Activated CD8-positive, alpha-beta T cell treated with anti-CD3 and anti-CD28 coated beads, Interleukin-2, amount 10 ng/mL, durations not matched to agents 7 days and 5 days (primary cell): Measurements from ENCODE around the gene SLC6A1. TPM values are rescaled to one million over a fixed set of nuclear protein-coding genes. Genes with fewer than 3 reads are reported as not detected.

Experiments used
- ATAC-seq: fragments of 150-1000 bp; cut with Tn5 transposase; one replicate; pipeline ENCODE4 v1.10.0; 2021; ENCODE audit warnings: moderate library complexity
- CTCF ChIA-PET: fragments of 350-600 bp; sonication (Branson Sonifier 250); formaldehyde crosslinking; loops from one replicate; lab custom pipeline; 2021; ENCODE audit warnings: antibody characterized with exemption; lab: Charles Lee
- POLR2A ChIA-PET: fragments of 350-600 bp; sonication (Branson Sonifier 250); formaldehyde crosslinking; loops from one replicate; lab custom pipeline; 2021; ENCODE audit warnings: antibody characterized with exemption; lab: Charles Lee
- DNase-seq: peaks from one replicate; pipeline ENCODE4 v3.0.0-alpha.2; 2020
- H3K27ac Mint-ChIP-seq: one replicate; pipeline ENCODE4 v1.8.0; 2021; ENCODE audit warnings: mild to moderate bottlenecking, mixed read lengths
- H3K27me3 Mint-ChIP-seq: one replicate; pipeline ENCODE4 v1.8.0; 2021; ENCODE audit warnings: low read depth, mixed read lengths
- H3K36me3 Mint-ChIP-seq: one replicate; pipeline ENCODE4 v1.8.0; 2021; ENCODE audit warnings: low read depth, mixed read lengths
- H3K4me1 Mint-ChIP-seq: one replicate; pipeline ENCODE4 v1.8.0; 2021; ENCODE audit warnings: low read depth, mixed read lengths
- H3K4me3 Mint-ChIP-seq: one replicate; pipeline ENCODE4 v1.8.0; 2021; ENCODE audit warnings: mild to moderate bottlenecking, mixed read lengths
- H3K9me3 Mint-ChIP-seq: one replicate; pipeline ENCODE4 v1.8.0; 2022; ENCODE audit warnings: mixed read lengths; ENCODE audit not compliant: insufficient read depth
- total RNA-seq, 2 experiments: library from RNA; stranded (reverse); gene quantifications; one replicate each; pipeline ENCODE4 v1.2.3, GENCODE V29; 2021

Gene SLC6A1
- total RNA-seq, 2 experiments from 2014 or later, result not detected

DNA sequence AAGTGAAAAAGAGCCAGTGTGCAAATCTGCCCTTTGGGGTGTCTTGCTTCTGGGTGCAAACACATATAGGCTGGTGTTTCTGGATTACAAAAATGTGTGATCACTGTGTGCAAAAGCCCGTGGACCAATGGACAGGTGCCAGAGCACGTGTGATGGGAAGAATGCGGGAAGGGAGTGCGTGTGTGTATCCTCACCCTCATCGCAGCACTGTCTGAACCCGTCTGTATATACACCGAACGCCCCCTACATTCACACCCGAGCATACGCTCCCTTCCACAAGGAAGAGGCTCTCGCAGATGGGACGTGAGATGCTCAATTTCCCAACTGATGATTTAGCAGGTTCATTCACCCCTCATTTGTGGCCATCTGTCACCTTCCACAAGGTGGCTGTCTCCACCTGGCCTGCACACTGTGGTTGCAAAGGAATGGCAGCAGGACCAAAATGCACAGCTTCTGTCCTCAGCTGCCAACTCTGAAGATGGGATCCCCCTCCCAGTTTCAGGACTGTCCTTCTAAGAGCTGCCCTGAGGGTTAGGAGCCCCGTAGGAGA is 19.4 kb upstream of the SLC6A1 start:
- POLR2A ChIA-PET, result no interaction called here
- no peak for ATAC-seq
- Mint-ChIP-seq H3K9me3 (no peaks in the 10 kb centered on the region), H3K27ac (no peak overlapping the region), H3K4me3 (no peak overlapping the region), H3K36me3 (no peaks in the 10 kb centered on the region), H3K27me3 (peaks cover 8% of the 10 kb centered on the region), H3K4me1 (no peaks in the 10 kb centered on the region)
- CTCF ChIA-PET, result no interaction called here
- no peak for DNase-seq

DNA sequence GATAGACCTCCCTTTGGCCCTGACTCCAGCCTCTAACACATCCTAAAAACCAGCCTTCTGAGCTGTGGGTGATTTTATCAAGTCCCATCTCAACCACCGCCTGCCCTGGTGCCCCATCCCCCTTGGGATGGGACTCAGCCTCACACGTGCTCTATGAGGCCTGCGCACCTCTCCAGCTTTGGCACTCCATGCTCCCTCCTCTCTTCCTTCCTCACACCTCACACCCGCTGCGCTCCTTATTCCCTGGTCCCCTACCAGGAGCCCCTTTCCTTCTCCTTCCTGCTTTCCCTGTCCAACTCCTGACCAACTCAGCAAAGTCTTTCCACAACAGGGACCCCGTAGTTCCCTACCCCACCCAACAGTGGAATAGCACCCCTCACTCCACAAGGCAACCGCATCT is 18.4 kb upstream of the SLC6A1 start:
- CTCF ChIA-PET, result no interaction called here
- DNase-seq, result no peak

DNA sequence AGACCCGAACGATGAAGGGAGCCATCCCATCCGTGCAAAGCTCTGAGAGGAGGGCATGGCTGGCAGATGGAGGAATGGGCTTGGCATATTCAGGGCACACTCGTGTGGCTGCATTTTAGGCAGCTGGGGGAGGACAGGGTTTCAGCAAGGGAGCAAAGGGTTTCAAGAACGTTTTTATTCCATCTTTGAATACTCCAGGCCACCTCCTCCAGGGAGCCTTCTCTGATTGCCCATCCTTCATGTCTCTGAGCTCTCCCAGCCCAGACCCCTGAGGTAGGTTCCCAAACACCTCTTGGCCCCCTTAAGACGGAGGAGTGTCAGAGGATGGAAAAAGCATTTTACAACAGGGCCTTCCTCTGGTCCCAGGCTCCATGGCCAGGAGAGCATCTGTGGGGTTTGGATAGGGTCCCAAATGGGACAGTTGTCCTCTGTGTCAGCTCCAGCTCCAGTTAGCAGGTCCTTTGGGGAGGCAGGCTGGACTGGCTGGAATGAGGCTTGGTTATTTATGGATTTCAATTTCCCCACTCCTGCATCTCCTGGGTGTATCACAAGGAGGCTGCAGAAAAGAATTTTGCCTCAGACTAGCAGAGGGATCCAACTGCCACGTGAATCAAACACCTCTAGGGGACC is 17.7 kb upstream of the SLC6A1 start:
- Mint-ChIP-seq H3K4me1 (no peaks in the 10 kb centered on the region), H3K4me3 (no peak overlapping the region), H3K9me3 (no peaks in the 10 kb centered on the region), H3K36me3 (no peaks in the 10 kb centered on the region), H3K27ac (no peak overlapping the region), H3K27me3 (peaks cover 12% of the 10 kb centered on the region)
- POLR2A ChIA-PET, result no interaction called here
- DNase-seq (no peak), ATAC-seq (no peak)
- CTCF ChIA-PET, result no interaction called here

More for the DNA sequence above, 18.4 kb upstream of the SLC6A1 start:
- H3K36me3 Mint-ChIP-seq, result no peaks in the 10 kb centered on the region
- no peaks in the 10 kb centered on the region for H3K4me1 Mint-ChIP-seq
- no peak for ATAC-seq
- no peak overlapping the region for H3K27ac Mint-ChIP-seq
- H3K27me3 Mint-ChIP-seq, result peaks cover 12% of the 10 kb centered on the region
- H3K9me3 Mint-ChIP-seq, result no peaks in the 10 kb centered on the region
- POLR2A ChIA-PET, result no interaction called here
- no peak overlapping the region for H3K4me3 Mint-ChIP-seq

DNA sequence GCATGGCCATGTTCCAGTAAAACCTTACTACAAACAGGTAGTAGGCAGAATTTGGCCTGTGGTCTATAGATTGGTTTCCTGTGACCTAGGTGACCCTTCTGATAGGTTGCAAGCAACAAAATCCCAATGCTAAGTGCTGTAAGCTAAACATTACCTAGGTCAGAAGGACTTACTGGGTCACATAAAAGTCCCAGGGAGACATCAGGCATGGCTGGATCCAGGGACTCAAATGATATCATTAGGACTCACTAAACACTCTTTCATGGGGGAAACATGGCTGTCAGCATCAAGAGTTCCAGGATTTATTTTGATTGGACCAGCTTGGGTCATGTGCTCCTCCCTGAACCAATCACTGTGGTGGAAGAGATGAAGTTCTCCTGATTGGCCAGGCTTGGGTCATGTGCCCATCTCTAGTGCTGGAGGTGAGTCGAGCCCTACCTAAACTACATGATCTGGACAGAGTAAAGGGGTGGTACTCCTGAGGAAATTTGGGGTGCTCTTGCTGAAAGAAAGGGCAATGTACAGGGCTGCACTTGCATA is 16.8 kb upstream of the SLC6A1 start:
- no peak for ATAC-seq
- Mint-ChIP-seq H3K27ac (no peak overlapping the region), H3K36me3 (no peaks in the 10 kb centered on the region), H3K4me1 (no peaks in the 10 kb centered on the region), H3K27me3 (peaks cover 10% of the 10 kb centered on the region), H3K4me3 (no peak overlapping the region), H3K9me3 (no peaks in the 10 kb centered on the region)
- POLR2A ChIA-PET, result no interaction called here
- no peak for DNase-seq
- CTCF ChIA-PET, result no interaction called here

DNA sequence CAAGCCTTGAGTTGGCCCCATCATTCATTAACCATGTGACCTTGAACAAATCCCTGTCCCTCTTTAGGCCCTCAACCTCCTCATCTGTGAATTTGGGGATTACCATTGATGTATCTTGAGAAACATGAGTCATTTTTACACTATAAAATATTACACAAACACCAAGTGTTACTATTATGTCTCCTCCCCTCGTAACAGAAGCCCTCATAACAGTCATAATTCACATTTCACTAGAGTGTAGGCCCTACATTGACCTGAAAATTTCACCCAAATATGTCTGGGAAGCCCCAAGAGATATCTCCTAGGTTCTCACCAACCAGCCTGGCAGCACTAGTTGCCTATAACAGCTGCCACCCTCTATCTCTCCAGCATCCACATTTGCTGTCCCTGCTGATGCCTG is 15.8 kb upstream of the SLC6A1 start:
- DNase-seq (no peak), ATAC-seq (no peak)
- Mint-ChIP-seq H3K9me3 (no peaks in the 10 kb centered on the region), H3K4me1 (no peaks in the 10 kb centered on the region), H3K27me3 (peaks cover 10% of the 10 kb centered on the region), H3K36me3 (no peaks in the 10 kb centered on the region), H3K27ac (no peak overlapping the region), H3K4me3 (no peak overlapping the region)
- CTCF ChIA-PET, result interaction anchor here (0.5 kb wide), 1 partner anchor 574 kb away, joined by 3 read pairs; no protein-coding TSS in a partner anchor
- POLR2A ChIA-PET, result no interaction called here

DNA sequence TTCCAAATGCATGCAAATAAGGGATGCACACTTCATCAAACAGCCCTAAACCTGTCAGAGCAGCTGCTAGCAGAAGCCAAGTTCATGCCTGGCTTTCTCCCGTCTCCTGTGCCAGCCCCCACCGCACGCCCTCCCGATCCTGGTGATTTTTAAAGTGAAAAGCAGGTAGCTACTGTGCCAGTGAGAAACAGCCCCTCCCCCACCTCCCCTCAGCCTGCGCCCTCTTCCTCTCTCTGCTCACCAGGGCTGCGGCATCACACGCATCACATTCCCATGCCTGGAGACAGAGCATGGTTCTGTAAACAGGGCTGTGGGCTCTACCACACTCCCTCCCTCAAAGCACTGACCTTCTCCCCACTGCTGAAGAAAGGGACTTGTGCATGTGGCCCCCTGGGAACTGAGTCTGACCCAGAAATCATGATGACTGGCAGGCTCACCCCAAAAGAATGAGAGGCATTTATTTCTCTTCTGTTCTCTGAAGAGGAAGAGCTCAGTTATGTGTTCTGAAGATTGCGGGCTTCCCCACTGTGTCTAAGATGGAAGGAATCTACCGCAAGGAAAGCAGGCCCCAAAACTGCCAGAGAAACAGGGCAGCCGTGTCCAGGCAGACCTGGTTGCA is 14.5 kb upstream of the SLC6A1 start:
- CTCF ChIA-PET, result no interaction called here
- Mint-ChIP-seq H3K36me3 (no peaks in the 10 kb centered on the region), H3K27me3 (peaks cover 11% of the 10 kb centered on the region), H3K9me3 (no peaks in the 10 kb centered on the region), H3K27ac (no peak overlapping the region), H3K4me1 (no peaks in the 10 kb centered on the region), H3K4me3 (no peak overlapping the region)
- POLR2A ChIA-PET, result no interaction called here
- DNase-seq (no peak), ATAC-seq (no peak)

DNA sequence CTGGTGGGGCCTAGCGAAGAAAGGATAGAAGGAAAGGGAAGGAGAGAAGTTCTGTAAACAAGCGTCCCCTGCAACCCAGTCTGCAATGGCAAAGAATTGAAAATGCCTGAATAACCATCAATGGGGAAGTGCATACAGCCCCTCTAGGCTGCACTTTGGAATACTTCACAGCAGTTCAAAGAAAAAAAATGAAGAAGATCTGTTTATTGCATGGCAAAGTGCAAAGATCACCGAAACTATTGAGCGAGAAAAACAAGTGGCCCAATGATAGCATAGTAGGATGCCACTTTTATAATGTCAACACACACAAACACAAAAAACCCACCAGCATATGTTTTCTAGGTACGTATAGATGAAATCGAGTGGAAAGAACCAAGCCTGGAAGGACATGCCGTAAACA is 13.6 kb upstream of the SLC6A1 start:
- no peak overlapping the region for H3K4me3 Mint-ChIP-seq
- H3K27me3 Mint-ChIP-seq, result peaks cover 11% of the 10 kb centered on the region
- no peak overlapping the region for H3K27ac Mint-ChIP-seq
- no peaks in the 10 kb centered on the region for H3K4me1 Mint-ChIP-seq
- CTCF ChIA-PET, result no interaction called here
- no peaks in the 10 kb centered on the region for H3K9me3 Mint-ChIP-seq
- no peaks in the 10 kb centered on the region for H3K36me3 Mint-ChIP-seq
- DNase-seq, result no peak
- POLR2A ChIA-PET, result no interaction called here
- ATAC-seq, result no peak

DNA sequence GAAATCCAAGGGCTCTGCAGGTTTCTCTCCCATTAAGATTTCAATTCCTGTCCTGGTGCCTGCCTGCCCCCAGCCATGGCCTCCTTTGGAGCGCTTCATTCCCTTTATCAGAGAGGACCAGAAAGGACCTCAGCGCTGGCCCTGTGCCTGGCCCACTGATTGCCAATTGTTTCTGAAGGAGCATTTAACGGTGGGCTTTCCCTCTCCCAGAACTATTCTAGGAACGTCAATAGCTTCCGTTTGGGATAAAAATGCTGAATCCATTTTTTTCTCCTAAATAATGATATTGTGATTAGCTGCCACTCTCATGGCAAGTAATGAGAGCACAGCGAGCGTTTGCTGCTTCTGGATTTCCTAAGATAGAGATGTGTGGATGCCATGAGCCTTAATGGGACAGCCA is 12.2 kb upstream of the SLC6A1 start:
- Mint-ChIP-seq H3K4me3 (no peak overlapping the region), H3K27ac (no peak overlapping the region), H3K36me3 (no peaks in the 10 kb centered on the region), H3K27me3 (peaks cover 11% of the 10 kb centered on the region), H3K4me1 (no peaks in the 10 kb centered on the region), H3K9me3 (no peaks in the 10 kb centered on the region)
- POLR2A ChIA-PET, result no interaction called here
- DNase-seq, result no peak
- no peak for ATAC-seq
- CTCF ChIA-PET, result no interaction called here

DNA sequence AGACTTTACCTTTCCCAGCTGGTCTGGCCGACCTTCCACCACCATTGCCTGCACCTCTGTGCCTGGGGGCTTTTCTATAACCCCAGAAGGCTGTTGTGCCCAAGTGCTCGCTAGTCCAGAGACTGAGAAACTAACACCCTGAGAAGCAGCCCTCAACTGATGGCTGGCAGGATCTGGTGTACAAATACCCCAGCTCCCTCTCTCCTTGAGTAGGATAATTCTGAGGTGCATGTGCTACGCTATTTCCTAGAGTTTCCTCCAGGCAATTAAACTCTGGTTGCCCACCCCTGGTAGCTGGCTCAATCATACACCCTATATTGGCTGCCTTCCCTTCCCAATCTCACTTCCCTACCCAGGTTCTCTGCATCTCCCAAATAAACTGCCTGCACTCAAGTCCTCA is 11.5 kb upstream of the SLC6A1 start:
- no peak overlapping the region for H3K4me3 Mint-ChIP-seq
- no peaks in the 10 kb centered on the region for H3K9me3 Mint-ChIP-seq
- DNase-seq (no peak), ATAC-seq (no peak)
- H3K36me3 Mint-ChIP-seq, result no peaks in the 10 kb centered on the region
- H3K27me3 Mint-ChIP-seq, result peaks cover 11% of the 10 kb centered on the region
- CTCF ChIA-PET, result no interaction called here
- no peak overlapping the region for H3K27ac Mint-ChIP-seq
- H3K4me1 Mint-ChIP-seq, result no peaks in the 10 kb centered on the region
- POLR2A ChIA-PET, result no interaction called here

DNA sequence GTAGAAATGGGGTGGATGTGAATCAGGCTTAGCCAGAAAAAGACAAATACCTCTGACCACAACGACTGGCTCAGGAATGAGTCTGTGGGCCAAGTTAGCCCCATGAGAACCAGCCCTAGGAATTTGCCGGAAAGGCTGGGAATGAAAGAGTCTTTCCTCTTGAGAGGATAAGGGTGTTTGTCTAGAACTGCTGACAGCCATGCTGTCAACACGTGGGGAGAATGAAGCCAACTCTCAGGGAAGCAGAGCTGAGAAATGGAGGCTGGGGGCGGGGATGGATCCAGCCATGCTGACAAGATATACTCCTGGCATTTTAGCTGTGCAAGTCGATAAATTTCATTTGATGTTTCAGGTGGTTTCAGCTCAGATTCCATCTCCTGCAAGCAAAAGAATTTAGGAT is 10.6 kb upstream of the SLC6A1 start:
- Mint-ChIP-seq H3K4me1 (no peaks in the 10 kb centered on the region), H3K36me3 (no peaks in the 10 kb centered on the region), H3K27ac (no peak overlapping the region), H3K4me3 (no peak overlapping the region), H3K27me3 (peaks cover 9% of the 10 kb centered on the region), H3K9me3 (no peaks in the 10 kb centered on the region)
- DNase-seq (no peak), ATAC-seq (no peak)
- ChIA-PET POLR2A (no interaction called here), CTCF (interaction anchor here (1.0 to 1.6 kb wide), 4 partner anchors 11 to 118 kb away, joined by 3 to 4 read pairs (median 4); partner anchors contain the start of gene SLC6A1)

DNA sequence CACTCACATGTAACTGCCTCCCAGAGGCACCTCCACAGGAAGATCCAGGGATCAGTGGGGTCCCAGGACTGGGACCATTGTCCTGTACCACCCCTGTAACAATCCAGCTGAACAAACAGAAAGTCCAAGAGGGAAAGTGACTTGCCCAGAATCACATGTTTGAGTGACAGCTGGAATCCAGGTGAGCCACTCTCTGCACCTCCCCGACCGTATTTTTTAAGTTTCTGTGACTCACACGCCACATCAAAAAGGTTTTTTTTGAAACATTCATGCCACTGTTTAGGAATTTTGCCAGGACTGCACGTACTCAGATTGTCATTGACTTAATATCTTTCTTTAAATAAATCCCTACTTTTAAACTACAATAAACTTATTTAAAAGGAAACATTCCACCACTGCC is 9.8 kb upstream of the SLC6A1 start:
- ChIA-PET CTCF (interaction anchor here (0.9 to 1.6 kb wide), 5 partner anchors 10 to 227 kb away, joined by 3 to 4 read pairs (median 3); partner anchors contain the start of gene SLC6A1), POLR2A (interaction anchor here (0.6 kb wide), 1 partner anchor 222 kb away, joined by 3 read pairs; no protein-coding TSS in a partner anchor)
- no peaks in the 10 kb centered on the region for H3K36me3 Mint-ChIP-seq
- no peak overlapping the region for H3K27ac Mint-ChIP-seq
- ATAC-seq (no peak), DNase-seq (no peak)
- peaks cover 9% of the 10 kb centered on the region for H3K27me3 Mint-ChIP-seq
- H3K4me3 Mint-ChIP-seq, result no peak overlapping the region
- H3K4me1 Mint-ChIP-seq, result no peaks in the 10 kb centered on the region
- no peaks in the 10 kb centered on the region for H3K9me3 Mint-ChIP-seq
